H1 (cell line): ENCODE measurements around the gene JMJD1C.
"Not testable (repeated sequence)": the region's sequence is repeated elsewhere in the genome, so short reads cannot be mapped to it uniquely, and the experiment has no call there.

Experiments used
- CTCF ChIP-seq, 3 experiments: IDR thresholded peaks; 1 replicate in 2 of 3; 2 replicates in 1 of 3; pipeline versions ENCODE4 v1.5.1 to v1.6.1; 2011; ENCODE audit warnings: low read length in 3 of 3, mild to moderate bottlenecking in 3 of 3, inconsistent platforms in 2 of 3, low read depth in 1 of 3, moderate library complexity in 1 of 3; ENCODE audit not compliant: insufficient read depth in 1 of 3; ENCODE audit errors: control extremely low read depth in 1 of 3
- EZH2 ChIP-seq: fragments of 200-600 bp; sonication (generic); IDR thresholded peaks from 2 replicates; pipeline ENCODE4 v1.7.1; 2012; ENCODE audit warnings: low read depth, mild to moderate bottlenecking, moderate library complexity, low read length, inconsistent platforms; ENCODE audit not compliant: severe bottlenecking
- GTF2F1 ChIP-seq: IDR thresholded peaks from 2 replicates; pipeline ENCODE4 v1.6.1; 2012; ENCODE audit warnings: low read depth, low read length, improper control_type of control experiment, borderline replicate concordance
- MAFK ChIP-seq: IDR thresholded peaks from 2 replicates; pipeline ENCODE4 v1.6.1; 2012; ENCODE audit warnings: low read depth, mild to moderate bottlenecking, improper control_type of control experiment, low read length
- SP2 ChIP-seq: IDR thresholded peaks from 2 replicates; pipeline ENCODE4 v1.6.1; 2012; ENCODE audit warnings: mild to moderate bottlenecking, low read length, inconsistent platforms
- TF ChIP-seq, protein P1 (sequence below): IDR thresholded peaks from 2 replicates; pipeline ENCODE4 v1.6.1; 2011; ENCODE audit warnings: low read length, improper control_type of control experiment

DNA sequence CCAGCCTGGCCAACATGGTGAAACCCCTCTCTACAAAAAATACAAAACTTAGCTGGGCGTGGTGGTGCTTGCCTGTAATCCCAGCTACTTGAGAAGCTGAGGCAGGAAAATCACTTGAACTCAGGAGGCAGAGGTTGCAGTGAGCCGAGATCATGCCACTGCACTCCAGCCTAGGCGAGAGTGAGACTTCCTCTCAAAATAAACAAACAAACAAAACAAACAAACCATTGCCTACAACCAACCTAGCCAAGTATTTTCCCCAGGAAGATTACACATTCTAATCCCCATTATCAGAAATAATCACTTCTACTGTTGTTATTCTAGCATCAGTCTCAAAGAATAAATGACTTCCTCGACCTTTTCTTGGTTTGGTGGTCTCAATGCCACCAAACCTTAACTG lies 172.9 kb downstream of the JMJD1C start:
- not testable (repeated sequence) for TF ChIP-seq CTCF (IDR thresholded peaks at IDR 0.05; ENCODE audit: control extremely low read depth in 1 of 3, insufficient read depth in 1 of 3, low read depth in 1 of 3, low read length in 3 of 3); EZH2; SP2; GTF2F1; MAFK
- TF ChIP-seq, protein P1, sequence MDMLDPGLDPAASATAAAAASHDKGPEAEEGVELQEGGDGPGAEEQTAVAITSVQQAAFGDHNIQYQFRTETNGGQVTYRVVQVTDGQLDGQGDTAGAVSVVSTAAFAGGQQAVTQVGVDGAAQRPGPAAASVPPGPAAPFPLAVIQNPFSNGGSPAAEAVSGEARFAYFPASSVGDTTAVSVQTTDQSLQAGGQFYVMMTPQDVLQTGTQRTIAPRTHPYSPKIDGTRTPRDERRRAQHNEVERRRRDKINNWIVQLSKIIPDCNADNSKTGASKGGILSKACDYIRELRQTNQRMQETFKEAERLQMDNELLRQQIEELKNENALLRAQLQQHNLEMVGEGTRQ: not testable (repeated sequence)
